HG03378 (cell line): ENCODE data around the gene MCC.

Source experiments
- ATAC-seq: cut with Tn5 transposase; IDR thresholded peaks from one replicate; pipeline ENCODE4 v1.9.1; 2021; ENCODE audit warnings: mild to moderate bottlenecking, moderate library complexity; ENCODE audit not compliant: unreplicated experiment

Gene MCC

GRCh38 chr5:113042491-113043243, 445.6 kb downstream of the MCC start:
- no peak for ATAC-seq

- no peak for ATAC-seq
Measured at GRCh38 chr5:113040672-113041260, 447.5 kb downstream of the MCC start.

- no peak for ATAC-seq
Measured at GRCh38 chr5:113039934-113040285, 448.3 kb downstream of the MCC start.

GRCh38 chr5:113039229-113039933, 448.9 kb downstream of the MCC start:
- no peak for ATAC-seq

GRCh38 chr5:113038714-113039113, 449.5 kb downstream of the MCC start:
- no peak for ATAC-seq

GRCh38 chr5:113038136-113038535, 450.1 kb downstream of the MCC start:
- ATAC-seq, result no peak

GRCh38 chr5:113036826-113037225, 451.4 kb downstream of the MCC start:
- no peak for ATAC-seq

- no peak for ATAC-seq
Measured at GRCh38 chr5:113036321-113036720, 451.9 kb downstream of the MCC start.

- no peak for ATAC-seq
Measured at GRCh38 chr5:113035096-113035495, 453.2 kb downstream of the MCC start.

GRCh38 chr5:113034182-113034773, 454.0 kb downstream of the MCC start:
- ATAC-seq, result no peak

GRCh38 chr5:113031557-113031956, 456.7 kb downstream of the MCC start:
- ATAC-seq, result no peak

GRCh38 chr5:113031104-113031503, 457.1 kb downstream of the MCC start:
- no peak for ATAC-seq

- ATAC-seq, result no peak
Measured at GRCh38 chr5:113029614-113030013, 458.6 kb downstream of the MCC start.

- no peak for ATAC-seq
Measured at GRCh38 chr5:113027431-113027830, 460.8 kb downstream of the MCC start.

- ATAC-seq, result no peak
Measured at GRCh38 chr5:113027015-113027414, 461.2 kb downstream of the MCC start.

GRCh38 chr5:113026211-113026610, 462.0 kb downstream of the MCC start:
- no peak for ATAC-seq

GRCh38 chr5:113025596-113025995, 462.7 kb downstream of the MCC start:
- no peak for ATAC-seq

GRCh38 chr5:113024076-113024697, 464.1 kb downstream of the MCC start:
- no peak for ATAC-seq

- peak; percentile 83 for ATAC-seq
Measured at GRCh38 chr5:113022661-113023060, 465.6 kb downstream of the MCC start.

- no peak for ATAC-seq
Measured at GRCh38 chr5:113020461-113021273, 467.6 kb downstream of the MCC start.
